Measurements from ENCODE around the gene EPN3. TPM values are rescaled to one million over a fixed set of nuclear protein-coding genes. Genes with fewer than 3 reads are reported as not detected.

Gene EPN3
- total RNA-seq, 2 experiments from 2014 or later = 0.28 TPM; not detected in 1

DNA sequence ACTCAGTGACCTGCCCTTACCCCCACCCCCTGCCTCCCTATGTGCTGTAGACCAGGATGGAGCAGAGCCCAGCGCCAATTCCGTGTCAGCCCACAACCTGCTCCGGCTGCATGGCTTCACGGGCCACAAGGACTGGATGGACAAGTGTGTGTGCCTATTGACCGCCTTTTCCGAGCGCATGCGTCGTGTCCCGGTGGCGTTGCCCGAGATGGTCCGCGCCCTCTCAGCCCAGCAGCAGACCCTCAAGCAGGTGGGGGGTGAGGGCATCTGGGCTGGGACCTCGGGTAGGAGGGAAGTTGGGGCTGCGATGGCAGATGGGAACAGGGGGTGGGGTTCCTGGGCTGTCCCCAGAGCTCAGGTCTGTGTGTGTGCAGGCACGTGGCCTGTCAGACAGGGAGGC, 21.7 kb downstream of the EPN3 start:
- BruUV-seq (replicated peaks) = no TSS peak
- no peak for DNase-seq (ENCODE audit: low spot score)
- no peaks in the 10 kb centered on the region for H4K20me1 ChIP-seq (ENCODE audit: insufficient read depth, low read length)
- no peaks in the 10 kb centered on the region for H3K36me3 ChIP-seq (ENCODE audit: insufficient read depth, low read length)
- TF ChIP-seq CTCF (conservative IDR thresholded peaks at IDR 0.05; ENCODE audit: low read length) (no peak), EZH2phosphoT487 (IDR thresholded peaks at IDR 0.05; ENCODE audit: borderline replicate concordance, low read depth, low read length) (no peak)
- H3K79me2 ChIP-seq (ENCODE audit: insufficient read depth, low read depth, low read length) = no peaks in the 10 kb centered on the region
- no peaks in the 10 kb centered on the region for H3K9me2 ChIP-seq (ENCODE audit: insufficient read depth, low read length)
- H3K4me3 ChIP-seq (ENCODE audit: low read depth, low read length, poor library complexity, severe bottlenecking) = no peak overlapping the region
- intact Hi-C loops (cut with micrococcal nuclease; ENCODE audit: unreplicated experiment) = no loop called here
- CTCF ChIA-PET (ENCODE audit: unreplicated experiment) = no interaction called here
- no peak overlapping the region for H3K27ac ChIP-seq (ENCODE audit: low read depth, low read length, poor library complexity, severe bottlenecking)
- no peaks in the 10 kb centered on the region for H3K9me3 ChIP-seq (ENCODE audit: low read length)
- no peak overlapping the region for H2AFZ ChIP-seq (ENCODE audit: low read length)
- no peak overlapping the region for H3K4me2 ChIP-seq (ENCODE audit: low read length)
- POLR2A ChIA-PET = no interaction called here
- H3K4me1 ChIP-seq (ENCODE audit: insufficient read depth, low read length, poor library complexity, severe bottlenecking) = no peaks in the 10 kb centered on the region

DNA sequence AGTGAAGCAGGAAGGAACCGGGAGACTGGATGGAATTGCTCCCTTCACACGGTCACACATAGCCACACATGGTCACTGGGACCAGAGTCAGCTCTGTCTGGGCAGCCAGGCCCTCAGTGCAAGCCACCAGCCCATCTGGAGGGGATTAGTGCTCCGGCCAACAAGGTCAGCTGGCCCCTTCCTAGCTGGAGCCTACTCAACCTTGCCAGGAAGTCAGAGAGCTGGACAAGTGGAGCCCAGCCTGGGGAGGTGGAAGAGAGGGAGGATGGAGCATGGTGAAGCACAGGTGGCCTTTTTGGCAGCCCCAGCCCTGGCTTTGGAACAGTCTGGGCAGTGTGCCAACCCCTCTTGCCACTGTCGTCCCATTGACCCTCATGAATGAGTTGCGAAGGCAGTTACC, 24.3 kb downstream of the EPN3 start:
- no peak overlapping the region for H3K27ac ChIP-seq (ENCODE audit: low read depth, low read length, poor library complexity, severe bottlenecking)
- H3K36me3 ChIP-seq (ENCODE audit: insufficient read depth, low read length) = no peaks in the 10 kb centered on the region
- H3K79me2 ChIP-seq (ENCODE audit: insufficient read depth, low read depth, low read length) = no peaks in the 10 kb centered on the region
- no TSS peak for BruUV-seq (replicated peaks)
- H4K20me1 ChIP-seq (ENCODE audit: insufficient read depth, low read length) = no peaks in the 10 kb centered on the region
- ChIA-PET CTCF (ENCODE audit: unreplicated experiment) (no interaction called here), POLR2A (no interaction called here)
- H2AFZ ChIP-seq (ENCODE audit: low read length) = no peak overlapping the region
- H3K4me1 ChIP-seq (ENCODE audit: insufficient read depth, low read length, poor library complexity, severe bottlenecking) = peaks cover 6% of the 10 kb centered on the region
- H3K4me3 ChIP-seq (ENCODE audit: low read depth, low read length, poor library complexity, severe bottlenecking) = no peak overlapping the region
- DNase-seq (ENCODE audit: low spot score) = no peak
- no peak for TF ChIP-seq EZH2phosphoT487 (IDR thresholded peaks at IDR 0.05; ENCODE audit: borderline replicate concordance, low read depth, low read length)
- TF ChIP-seq CTCF (conservative IDR thresholded peaks at IDR 0.05; ENCODE audit: low read length) = no peak
- H3K4me2 ChIP-seq (ENCODE audit: low read length) = no peak overlapping the region
- intact Hi-C loops (cut with micrococcal nuclease; ENCODE audit: unreplicated experiment) = no loop called here
- H3K9me3 ChIP-seq (ENCODE audit: low read length) = no peaks in the 10 kb centered on the region
- H3K9me2 ChIP-seq (ENCODE audit: insufficient read depth, low read length) = no peaks in the 10 kb centered on the region

DNA sequence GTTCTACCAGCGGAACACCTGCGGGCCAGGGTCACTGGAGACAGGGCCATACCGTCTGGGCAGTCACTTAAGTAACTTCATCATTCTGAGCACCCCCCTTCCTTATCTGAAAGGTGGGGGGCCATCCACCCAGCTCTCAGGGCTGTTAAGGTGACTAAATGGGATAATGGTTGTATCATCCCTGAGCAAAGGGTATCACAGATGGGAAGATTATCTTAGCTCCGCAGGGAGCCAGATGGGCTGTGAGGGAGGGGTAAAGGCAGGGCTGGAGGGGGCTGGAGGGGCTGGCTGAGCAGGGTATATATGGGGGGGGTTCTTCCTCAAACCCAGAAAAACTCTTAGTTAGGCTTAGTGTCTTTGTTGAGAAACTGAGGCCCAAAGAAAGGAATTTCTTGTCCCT, 25.1 kb downstream of the EPN3 start:
- H3K36me3 ChIP-seq (ENCODE audit: insufficient read depth, low read length) = no peaks in the 10 kb centered on the region
- BruUV-seq (replicated peaks) = no TSS peak
- H3K79me2 ChIP-seq (ENCODE audit: insufficient read depth, low read depth, low read length) = no peaks in the 10 kb centered on the region
- no peak overlapping the region for H3K4me2 ChIP-seq (ENCODE audit: low read length)
- H3K9me2 ChIP-seq (ENCODE audit: insufficient read depth, low read length) = no peaks in the 10 kb centered on the region
- CTCF ChIA-PET (ENCODE audit: unreplicated experiment) = no interaction called here
- intact Hi-C loops (cut with micrococcal nuclease; ENCODE audit: unreplicated experiment) = no loop called here
- H3K4me3 ChIP-seq (ENCODE audit: low read depth, low read length, poor library complexity, severe bottlenecking) = no peak overlapping the region
- H2AFZ ChIP-seq (ENCODE audit: low read length) = no peak overlapping the region
- no peaks in the 10 kb centered on the region for H3K9me3 ChIP-seq (ENCODE audit: low read length)
- no peak for DNase-seq (ENCODE audit: low spot score)
- TF ChIP-seq CTCF (conservative IDR thresholded peaks at IDR 0.05; ENCODE audit: low read length) (no peak), EZH2phosphoT487 (IDR thresholded peaks at IDR 0.05; ENCODE audit: borderline replicate concordance, low read depth, low read length) (no peak)
- H4K20me1 ChIP-seq (ENCODE audit: insufficient read depth, low read length) = no peaks in the 10 kb centered on the region
- POLR2A ChIA-PET = no interaction called here
- peaks cover 6% of the 10 kb centered on the region for H3K4me1 ChIP-seq (ENCODE audit: insufficient read depth, low read length, poor library complexity, severe bottlenecking)
- H3K27ac ChIP-seq (ENCODE audit: low read depth, low read length, poor library complexity, severe bottlenecking) = no peak overlapping the region

Data from OCI-LY7 (cell line).